ENCODE measurements around the gene IFT122. TPM values are rescaled to one million over a fixed set of nuclear protein-coding genes. Genes with fewer than 3 reads are reported as not detected.

The IFT122 gene
- polyA plus RNA-seq, 2 of the 4 experiments (the other 2 are of a cell fraction), result 15.0 to 17.1 TPM

DNA sequence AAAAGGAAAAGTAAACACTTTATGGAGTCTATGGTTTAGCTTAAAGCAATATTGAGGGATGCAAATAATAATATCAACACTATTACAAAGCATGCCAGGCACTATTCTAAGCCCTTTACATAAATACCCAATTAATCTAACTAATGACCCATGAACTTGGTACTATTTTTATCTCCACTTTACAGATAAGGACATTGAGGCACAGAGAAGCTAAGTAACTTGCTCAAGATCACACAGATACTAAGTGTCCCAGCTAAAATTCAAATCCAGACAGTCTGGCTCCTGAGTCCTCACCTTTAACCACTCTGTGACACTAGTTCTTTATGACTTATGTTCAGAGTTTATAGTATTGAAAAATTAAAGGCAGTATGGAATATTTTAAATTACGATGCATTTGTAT lies 5.9 kb upstream of the IFT122 start:
- ChIA-PET CTCF (interaction anchor here (1.9 kb wide), 1 partner anchor 51 kb away, joined by 9 read pairs; no protein-coding TSS in a partner anchor), POLR2A (no interaction called here)
- DNase-seq (ENCODE audit: low read depth in 1 of 2, low spot score in 1 of 2) (no peak), FAIRE-seq (no peak), ATAC-seq (no peak)
- Histone ChIP-seq H3K4me1 (peaks cover 24% of the 10 kb centered on the region; the same call in 2 of the 3 replicates), H3K4me3 (no peak overlapping the region), H3K4me2 (no peak overlapping the region), H3K9me3 (no peaks in the 10 kb centered on the region), H3K27ac (no peak overlapping the region)
- 92% methylated on average over 1 of the region's 1 CpG for WGBS (ENCODE audit: missing lambda C conversion rate)
- TF ChIP-seq ZC3H11A (IDR thresholded peaks at IDR 0.05) (no peak), PHF8 (IDR thresholded peaks at IDR 0.05; ENCODE audit: borderline replicate concordance, low read depth) (no peak), EP300 (IDR thresholded peaks at IDR 0.05) (no peak), FOSL2 (IDR thresholded peaks at IDR 0.05) (no peak), FOSL2 (CRISPR knock-in tag; IDR thresholded peaks at IDR 0.05) (no peak), HOXB5 (CRISPR knock-in tag; IDR thresholded peaks at IDR 0.05) (no peak), HDAC2 (IDR thresholded peaks at IDR 0.05) (no peak), ZSCAN20 (CRISPR knock-in tag; IDR thresholded peaks at IDR 0.05) (no peak), RCOR1 (IDR thresholded peaks at IDR 0.05; ENCODE audit: low read depth, low read length) (no peak), NFE2L2 (conservative IDR thresholded peaks at IDR 0.05; ENCODE audit: low read length) (no peak), CHD4 (IDR thresholded peaks at IDR 0.05; ENCODE audit: borderline replicate concordance) (no peak), JUNB (IDR thresholded peaks at IDR 0.05) (no peak), HOXB13 (CRISPR knock-in tag; IDR thresholded peaks at IDR 0.05; ENCODE audit: low read depth) (no peak), CBX2 (IDR thresholded peaks at IDR 0.05; ENCODE audit: borderline replicate concordance, low read depth) (no peak)
- TF ChIP-seq, protein P1, sequence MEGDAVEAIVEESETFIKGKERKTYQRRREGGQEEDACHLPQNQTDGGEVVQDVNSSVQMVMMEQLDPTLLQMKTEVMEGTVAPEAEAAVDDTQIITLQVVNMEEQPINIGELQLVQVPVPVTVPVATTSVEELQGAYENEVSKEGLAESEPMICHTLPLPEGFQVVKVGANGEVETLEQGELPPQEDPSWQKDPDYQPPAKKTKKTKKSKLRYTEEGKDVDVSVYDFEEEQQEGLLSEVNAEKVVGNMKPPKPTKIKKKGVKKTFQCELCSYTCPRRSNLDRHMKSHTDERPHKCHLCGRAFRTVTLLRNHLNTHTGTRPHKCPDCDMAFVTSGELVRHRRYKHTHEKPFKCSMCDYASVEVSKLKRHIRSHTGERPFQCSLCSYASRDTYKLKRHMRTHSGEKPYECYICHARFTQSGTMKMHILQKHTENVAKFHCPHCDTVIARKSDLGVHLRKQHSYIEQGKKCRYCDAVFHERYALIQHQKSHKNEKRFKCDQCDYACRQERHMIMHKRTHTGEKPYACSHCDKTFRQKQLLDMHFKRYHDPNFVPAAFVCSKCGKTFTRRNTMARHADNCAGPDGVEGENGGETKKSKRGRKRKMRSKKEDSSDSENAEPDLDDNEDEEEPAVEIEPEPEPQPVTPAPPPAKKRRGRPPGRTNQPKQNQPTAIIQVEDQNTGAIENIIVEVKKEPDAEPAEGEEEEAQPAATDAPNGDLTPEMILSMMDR (IDR thresholded peaks at IDR 0.05), result no peak
- TF ChIP-seq, protein P2, sequence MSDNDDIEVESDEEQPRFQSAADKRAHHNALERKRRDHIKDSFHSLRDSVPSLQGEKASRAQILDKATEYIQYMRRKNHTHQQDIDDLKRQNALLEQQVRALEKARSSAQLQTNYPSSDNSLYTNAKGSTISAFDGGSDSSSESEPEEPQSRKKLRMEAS (IDR thresholded peaks at IDR 0.05), result no peak
- TF ChIP-seq, protein P3, sequence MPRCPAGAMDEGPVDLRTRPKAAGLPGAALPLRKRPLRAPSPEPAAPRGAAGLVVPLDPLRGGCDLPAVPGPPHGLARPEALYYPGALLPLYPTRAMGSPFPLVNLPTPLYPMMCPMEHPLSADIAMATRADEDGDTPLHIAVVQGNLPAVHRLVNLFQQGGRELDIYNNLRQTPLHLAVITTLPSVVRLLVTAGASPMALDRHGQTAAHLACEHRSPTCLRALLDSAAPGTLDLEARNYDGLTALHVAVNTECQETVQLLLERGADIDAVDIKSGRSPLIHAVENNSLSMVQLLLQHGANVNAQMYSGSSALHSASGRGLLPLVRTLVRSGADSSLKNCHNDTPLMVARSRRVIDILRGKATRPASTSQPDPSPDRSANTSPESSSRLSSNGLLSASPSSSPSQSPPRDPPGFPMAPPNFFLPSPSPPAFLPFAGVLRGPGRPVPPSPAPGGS (IDR thresholded peaks at IDR 0.05), result no peak
- TF ChIP-seq, protein P4, sequence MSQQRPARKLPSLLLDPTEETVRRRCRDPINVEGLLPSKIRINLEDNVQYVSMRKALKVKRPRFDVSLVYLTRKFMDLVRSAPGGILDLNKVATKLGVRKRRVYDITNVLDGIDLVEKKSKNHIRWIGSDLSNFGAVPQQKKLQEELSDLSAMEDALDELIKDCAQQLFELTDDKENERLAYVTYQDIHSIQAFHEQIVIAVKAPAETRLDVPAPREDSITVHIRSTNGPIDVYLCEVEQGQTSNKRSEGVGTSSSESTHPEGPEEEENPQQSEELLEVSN (IDR thresholded peaks at IDR 0.05; ENCODE audit: borderline replicate concordance, low read depth), result no peak
- TF ChIP-seq, protein P5, sequence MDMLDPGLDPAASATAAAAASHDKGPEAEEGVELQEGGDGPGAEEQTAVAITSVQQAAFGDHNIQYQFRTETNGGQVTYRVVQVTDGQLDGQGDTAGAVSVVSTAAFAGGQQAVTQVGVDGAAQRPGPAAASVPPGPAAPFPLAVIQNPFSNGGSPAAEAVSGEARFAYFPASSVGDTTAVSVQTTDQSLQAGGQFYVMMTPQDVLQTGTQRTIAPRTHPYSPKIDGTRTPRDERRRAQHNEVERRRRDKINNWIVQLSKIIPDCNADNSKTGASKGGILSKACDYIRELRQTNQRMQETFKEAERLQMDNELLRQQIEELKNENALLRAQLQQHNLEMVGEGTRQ (IDR thresholded peaks at IDR 0.05), result no peak

DNA sequence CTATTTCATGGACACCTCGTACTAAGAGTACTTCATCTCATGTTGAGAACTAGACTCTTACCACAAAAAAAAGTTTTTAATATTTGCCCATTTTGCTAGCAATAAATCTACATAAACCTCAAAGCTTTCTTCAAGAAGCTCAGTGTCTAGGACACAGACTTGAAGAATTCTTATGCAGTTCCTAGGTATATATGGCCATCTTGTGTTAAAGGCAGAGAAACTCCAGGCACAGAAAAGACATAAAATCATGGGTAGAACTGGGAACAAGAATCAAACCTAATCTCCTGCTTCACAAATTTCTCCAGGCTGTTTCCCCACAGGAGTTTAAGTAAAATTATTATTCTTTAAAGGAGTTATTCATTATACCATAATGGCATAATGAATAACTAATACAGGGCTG lies 4.7 kb upstream of the IFT122 start:
- 75% methylated on average over 1 of the region's 1 CpG for WGBS (ENCODE audit: missing lambda C conversion rate)
- Histone ChIP-seq H3K4me1 (peaks cover 24% of the 10 kb centered on the region; the same call in 2 of the 3 replicates), H3K4me3 (no peak overlapping the region), H3K4me2 (peak overlapping the region; percentile 23; the same call in 1 of the 3 replicates), H3K27ac (no peak overlapping the region), H3K9me3 (no peaks in the 10 kb centered on the region)
- ChIA-PET CTCF (interaction anchor here (0.6 to 1.9 kb wide), 5 partner anchors 28 to 93 kb away, joined by 3 to 9 read pairs (median 4); no protein-coding TSS in a partner anchor), POLR2A (no interaction called here)
- no peak for DNase-seq (ENCODE audit: low read depth in 1 of 2, low spot score in 1 of 2)
- TF ChIP-seq RAD21 (conservative IDR thresholded peaks at IDR 0.05 in 1 of 2, IDR thresholded peaks at IDR 0.05 in 1 of 2), result peak; percentile 13 to 33; a peak in 2 of 5 replicates
- 0 out of 3 replicates have a peak, but pooled peaks have one; percentile 12 for TF ChIP-seq SMC3 (IDR thresholded peaks at IDR 0.05)
- TF ChIP-seq HOXB13 (CRISPR knock-in tag; IDR thresholded peaks at IDR 0.05; ENCODE audit: low read depth), result no peak
- no peak for TF ChIP-seq TFCP2L1 (CRISPR knock-in tag; IDR thresholded peaks at IDR 0.05)
- no peak for TF ChIP-seq CHD4 (IDR thresholded peaks at IDR 0.05; ENCODE audit: borderline replicate concordance)
- TF ChIP-seq HOXA7 (CRISPR knock-in tag; IDR thresholded peaks at IDR 0.05), result no peak
- TF ChIP-seq, protein P6, sequence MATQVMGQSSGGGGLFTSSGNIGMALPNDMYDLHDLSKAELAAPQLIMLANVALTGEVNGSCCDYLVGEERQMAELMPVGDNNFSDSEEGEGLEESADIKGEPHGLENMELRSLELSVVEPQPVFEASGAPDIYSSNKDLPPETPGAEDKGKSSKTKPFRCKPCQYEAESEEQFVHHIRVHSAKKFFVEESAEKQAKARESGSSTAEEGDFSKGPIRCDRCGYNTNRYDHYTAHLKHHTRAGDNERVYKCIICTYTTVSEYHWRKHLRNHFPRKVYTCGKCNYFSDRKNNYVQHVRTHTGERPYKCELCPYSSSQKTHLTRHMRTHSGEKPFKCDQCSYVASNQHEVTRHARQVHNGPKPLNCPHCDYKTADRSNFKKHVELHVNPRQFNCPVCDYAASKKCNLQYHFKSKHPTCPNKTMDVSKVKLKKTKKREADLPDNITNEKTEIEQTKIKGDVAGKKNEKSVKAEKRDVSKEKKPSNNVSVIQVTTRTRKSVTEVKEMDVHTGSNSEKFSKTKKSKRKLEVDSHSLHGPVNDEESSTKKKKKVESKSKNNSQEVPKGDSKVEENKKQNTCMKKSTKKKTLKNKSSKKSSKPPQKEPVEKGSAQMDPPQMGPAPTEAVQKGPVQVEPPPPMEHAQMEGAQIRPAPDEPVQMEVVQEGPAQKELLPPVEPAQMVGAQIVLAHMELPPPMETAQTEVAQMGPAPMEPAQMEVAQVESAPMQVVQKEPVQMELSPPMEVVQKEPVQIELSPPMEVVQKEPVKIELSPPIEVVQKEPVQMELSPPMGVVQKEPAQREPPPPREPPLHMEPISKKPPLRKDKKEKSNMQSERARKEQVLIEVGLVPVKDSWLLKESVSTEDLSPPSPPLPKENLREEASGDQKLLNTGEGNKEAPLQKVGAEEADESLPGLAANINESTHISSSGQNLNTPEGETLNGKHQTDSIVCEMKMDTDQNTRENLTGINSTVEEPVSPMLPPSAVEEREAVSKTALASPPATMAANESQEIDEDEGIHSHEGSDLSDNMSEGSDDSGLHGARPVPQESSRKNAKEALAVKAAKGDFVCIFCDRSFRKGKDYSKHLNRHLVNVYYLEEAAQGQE (IDR thresholded peaks at IDR 0.05), result no peak
- no peak for FAIRE-seq
- ATAC-seq, result no peak
